Heart left ventricle (tissue), 13 donors: ENCODE measurements around the gene PRRG2.

Experiments
- POLR2A ChIP-seq, 2 donors: fragments of 450-650 bp; IDR thresholded peaks; one replicate each; pipeline ENCODE4 v1.6.1; 2017; ENCODE audit warnings: antibody characterized with exemption in 2 of 2, mild to moderate bottlenecking in 2 of 2, moderate library complexity in 2 of 2
- TF ChIP-seq, protein P1 (sequence below), 12 donors: fragments of 200-600 bp; sonication (generic) in 4 of 12; IDR thresholded peaks; one replicate each; pipeline versions ENCODE4 v1.5.0 to v1.8.0; 2018 to 2022; ENCODE audit warnings: antibody characterized with exemption in 12 of 12, mild to moderate bottlenecking in 5 of 12
- donor health status: ischemic (EF 13 %, LVEDD 7.1; RV severe dilation, severe dysfunction).
- donor health status: DM: no; HTN: yes; CAD: no.
- donor health status: DM: no; HTN: no; CAD: no.
- donor health status: ischemic (EF 25% LVEDD 6.9; RV normal size, moderate dysfunction).
- donor health status: ischemic (EF 25% LVEDD 5.7; RV mildly dilated, moderate dysfunction).
- donor health status: ischemic (EF 35%, LVEDD 5.7; RV mildly dilated, moderate dysfunction).
- donor health status: nonischemic (EF 11% LVEDD 7.7; RV severe dilation, severe dysfunction).
- donor health status: DM: yes; HTN: yes; CAD: no.
- donor health status: PGD.
- donor health status: ischemic (EF 29% LVEDD 5.4; RV normal size, mild dysfunction).
- donor health status: nonischemic (EF 23%, LVEDD 6.1; RV moderate dilation, normal function).

DNA sequence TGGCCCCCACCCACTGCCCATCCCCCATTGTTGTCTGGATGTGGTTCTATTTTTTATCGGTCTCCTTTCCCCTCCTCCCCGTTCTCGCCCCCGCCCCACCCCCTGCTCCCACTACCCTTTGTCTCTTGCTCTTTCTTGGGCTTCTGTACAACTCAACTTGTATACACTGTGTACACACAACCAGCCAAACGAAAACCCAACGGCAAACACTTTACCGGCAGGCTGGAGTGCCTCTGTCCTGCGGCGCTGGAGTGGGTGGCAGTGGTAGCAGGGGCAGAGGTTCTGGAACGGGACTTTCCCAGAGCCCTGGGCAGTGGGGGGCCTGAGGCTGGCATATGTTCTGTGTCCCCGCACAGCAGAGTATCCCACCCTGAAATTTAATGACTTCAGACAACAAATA lies 45.1 kb downstream of the PRRG2 start:
- TF ChIP-seq, protein P1, sequence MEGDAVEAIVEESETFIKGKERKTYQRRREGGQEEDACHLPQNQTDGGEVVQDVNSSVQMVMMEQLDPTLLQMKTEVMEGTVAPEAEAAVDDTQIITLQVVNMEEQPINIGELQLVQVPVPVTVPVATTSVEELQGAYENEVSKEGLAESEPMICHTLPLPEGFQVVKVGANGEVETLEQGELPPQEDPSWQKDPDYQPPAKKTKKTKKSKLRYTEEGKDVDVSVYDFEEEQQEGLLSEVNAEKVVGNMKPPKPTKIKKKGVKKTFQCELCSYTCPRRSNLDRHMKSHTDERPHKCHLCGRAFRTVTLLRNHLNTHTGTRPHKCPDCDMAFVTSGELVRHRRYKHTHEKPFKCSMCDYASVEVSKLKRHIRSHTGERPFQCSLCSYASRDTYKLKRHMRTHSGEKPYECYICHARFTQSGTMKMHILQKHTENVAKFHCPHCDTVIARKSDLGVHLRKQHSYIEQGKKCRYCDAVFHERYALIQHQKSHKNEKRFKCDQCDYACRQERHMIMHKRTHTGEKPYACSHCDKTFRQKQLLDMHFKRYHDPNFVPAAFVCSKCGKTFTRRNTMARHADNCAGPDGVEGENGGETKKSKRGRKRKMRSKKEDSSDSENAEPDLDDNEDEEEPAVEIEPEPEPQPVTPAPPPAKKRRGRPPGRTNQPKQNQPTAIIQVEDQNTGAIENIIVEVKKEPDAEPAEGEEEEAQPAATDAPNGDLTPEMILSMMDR (IDR thresholded peaks at IDR 0.05): no peak
- TF ChIP-seq POLR2A (IDR thresholded peaks at IDR 0.05): no peak
